ENCODE results near the gene TEKT2.

- no peak for TF ChIP-seq CTCF (conservative IDR thresholded peaks at IDR 0.05; ENCODE audit: low read length)
- no peak for TF ChIP-seq EZH2phosphoT487 (IDR thresholded peaks at IDR 0.05; ENCODE audit: borderline replicate concordance)
These were observed 43.1 kb downstream of the TEKT2 start for GRCh38 chr1:36126797-36127500.

Measured in Loucy (cell line).